Erythroblast (primary cell): ENCODE measurements around the gene TNIK.

Experiments
- GATA1 ChIP-seq: IDR thresholded peaks from 2 replicates; pipeline ENCODE4 v1.6.1; 2011; ENCODE audit warnings: low read depth, mild to moderate bottlenecking, control low read depth, low read length, moderate library complexity
- POLR2A ChIP-seq: IDR thresholded peaks from 2 replicates; pipeline ENCODE4 v1.6.1; 2011; ENCODE audit warnings: mild to moderate bottlenecking, low read length

GRCh38 chr3:171267104-171267503 lies 193.1 kb downstream of the TNIK start:
- TF ChIP-seq POLR2A (no peak), GATA1 (no peak)
